Esophagus muscularis mucosa (tissue), 3 donors: ENCODE results near the gene SLC28A1.

Experiments
- CTCF ChIP-seq, 3 experiments: fragments of 200-600 bp in 2 of 3; fragments of 450-650 bp in 1 of 3; sonication (generic) in 2 of 3; IDR thresholded peaks; one replicate each; pipeline ENCODE4 v1.5.1; 2017 to 2019; ENCODE audit warnings: antibody characterized with exemption in 3 of 3, mild to moderate bottlenecking in 2 of 3, moderate library complexity in 1 of 3
- POLR2A ChIP-seq: fragments of 450-650 bp; IDR thresholded peaks from one replicate; pipeline ENCODE4 v1.6.1; 2017; ENCODE audit warnings: antibody characterized with exemption, moderate library complexity, mild to moderate bottlenecking, low read depth

- TF ChIP-seq POLR2A (no peak), CTCF (IDR thresholded peaks at IDR 0.05) (no peak)
Measured at GRCh38 chr15:84961707-84962106, 77.2 kb downstream of the SLC28A1 start.
